K562 (cell line): ENCODE results near the gene OR2V2. TPM values are rescaled to one million over a fixed set of nuclear protein-coding genes. Genes with fewer than 3 reads are reported as not detected.

ENCODE experiments used
- ATAC-seq: fragments of 200-7000 bp; cut with Tn5 transposase; 3 replicates; pipeline ENCODE4 v1.9.1; 2020; ENCODE audit warnings: moderate library complexity
- BruUV-seq: library from RNA; stranded (reverse); fragments of 400-500 nt; replicated peaks from 2 replicates; lab custom pipeline; 2021; lab: Mats Ljungman, UMichigan
- CTCF ChIA-PET: fragments of 300-600 bp; formaldehyde crosslinking; extraction: SDS; loops from one replicate; lab custom pipeline; 2021; ENCODE audit warnings: low intra/inter-chr PET ratio; lab: Yijun Ruan, JAX
- POLR2A ChIA-PET: fragments of 300-600, 350-650 bp; sonication (Branson Sonifier 250); formaldehyde crosslinking; extraction: SDS; loops from one replicate; lab custom pipeline; 2021; ENCODE audit warnings: antibody characterized with exemption, inconsistent platforms; lab: Yijun Ruan, JAX
- DNase-seq, 4 experiments: peaks; one replicate each; pipeline versions ENCODE4 v3.0.0 to v3.0.0-alpha.2; 2011 to 2018; ENCODE audit warnings: low spot score in 3 of 4, mixed read lengths in 3 of 4; ENCODE audit errors: extremely low read depth in 1 of 4
- FAIRE-seq: peaks from 2 replicates; lab custom pipeline; 2011; peaks lifted over from hg19 to GRCh38; lab: Jason Lieb, UNC
- H2AFZ ChIP-seq: 2 replicates; pipeline ENCODE4 v1.6.0; 2011; ENCODE audit warnings: low read depth, low read length, control low read depth, inconsistent platforms
- H3K27ac ChIP-seq: fragments of 200-600 bp; 3 replicates; pipeline ENCODE4 v1.8.0; 2011; ENCODE audit warnings: low read depth, mild to moderate bottlenecking, control low read depth, inconsistent platforms, low read length, moderate library complexity, mixed read lengths; ENCODE audit errors: extremely low read depth
- H3K27me3 ChIP-seq, 2 experiments: fragments of 300-600 bp in 1 of 2; 2 replicates in 1 of 2; 3 replicates in 1 of 2; pipeline versions ENCODE4 v1.6.0 to v1.8.0; 2011; ENCODE audit warnings: inconsistent platforms in 2 of 2, low read length in 2 of 2, mild to moderate bottlenecking in 1 of 2, mixed read lengths in 1 of 2, moderate library complexity in 1 of 2; ENCODE audit not compliant: control insufficient read depth in 2 of 2, insufficient read depth in 2 of 2
- H3K36me3 ChIP-seq: fragments of 300-600 bp; 3 replicates; pipeline ENCODE4 v1.8.0; 2011; ENCODE audit warnings: mild to moderate bottlenecking, low read length, inconsistent platforms; ENCODE audit not compliant: control insufficient read depth, insufficient read depth
- H3K4me1 ChIP-seq, 2 experiments: fragments of 200-600 bp in 1 of 2; replicated peaks in 1 of 2; 2 replicates in 1 of 2; 3 replicates in 1 of 2; pipeline versions ENCODE4 v1.5.1 to v1.8.0; 2011; ENCODE audit warnings: inconsistent platforms in 2 of 2, low read length in 2 of 2, mild to moderate bottlenecking in 1 of 2, mixed read lengths in 1 of 2, moderate library complexity in 1 of 2; ENCODE audit not compliant: control insufficient read depth in 2 of 2, insufficient read depth in 2 of 2
- H3K4me2 ChIP-seq: 2 replicates; pipeline ENCODE4 v1.6.1; 2011; ENCODE audit warnings: low read length, control low read depth, inconsistent platforms, mixed read lengths; ENCODE audit not compliant: insufficient read depth
- H3K4me3 ChIP-seq: fragments of 200-600 bp; sonication (generic), shearing (Covaris generic); 2 replicates; pipeline ENCODE4 v1.5.1; 2016; ENCODE audit warnings: control low read depth, inconsistent platforms
- H3K79me2 ChIP-seq: fragments of 200-600 bp; 3 replicates; pipeline ENCODE4 v1.8.0; 2011; ENCODE audit warnings: low read length, inconsistent platforms; ENCODE audit not compliant: control insufficient read depth, insufficient read depth
- H3K9ac ChIP-seq, 2 experiments: 2 replicates each; pipeline versions ENCODE4 v1.6.0 to v1.6.1; 2011; ENCODE audit warnings: low read depth in 2 of 2, low read length in 2 of 2, control low read depth in 1 of 2, inconsistent platforms in 1 of 2, mild to moderate bottlenecking in 1 of 2, mixed read lengths in 1 of 2; ENCODE audit not compliant: insufficient read depth in 1 of 2
- H3K9me1 ChIP-seq: one replicate; pipeline ENCODE4 v1.6.0; 2011; ENCODE audit warnings: inconsistent platforms, mild to moderate bottlenecking, low read length, moderate library complexity; ENCODE audit not compliant: control insufficient read depth, insufficient read depth
- H3K9me3 ChIP-seq: replicated peaks from 2 replicates; pipeline ENCODE4 v1.5.1; 2011; ENCODE audit warnings: low read depth, low read length, inconsistent platforms; ENCODE audit not compliant: control insufficient read depth, insufficient read depth
- H4K20me1 ChIP-seq: replicated peaks from 2 replicates; pipeline ENCODE4 v1.6.1; 2011; ENCODE audit warnings: low read length, inconsistent platforms, mixed read lengths; ENCODE audit not compliant: control insufficient read depth, insufficient read depth
- ARID4B ChIP-seq: sonication (generic); formaldehyde crosslinking; IDR thresholded peaks from 2 replicates; pipeline ENCODE4 v1.8.0; 2022; ENCODE audit warnings: mild to moderate bottlenecking, missing genetic modification reagents
- BRCA1 ChIP-seq, 2 experiments: fragments of 450-650 bp in 1 of 2; sonication (generic) in 1 of 2; formaldehyde crosslinking in 1 of 2; IDR thresholded peaks; 2 replicates each; pipeline versions ENCODE4 v1.5.0 to v1.6.1; 2017 to 2020; ENCODE audit warnings: mild to moderate bottlenecking in 1 of 2, missing genetic modification reagents in 1 of 2
- FIP1L1 ChIP-seq: fragments of 200-400 bp; formaldehyde crosslinking; IDR thresholded peaks from 2 replicates; pipeline ENCODE4 v1.6.1; 2018; ENCODE audit warnings: mild to moderate bottlenecking, low read depth, low read length; ENCODE audit not compliant: poor library complexity, severe bottlenecking
- FOXA1 ChIP-seq: fragments of 450-650 bp; IDR thresholded peaks from 2 replicates; pipeline ENCODE4 v1.6.1; 2016; ENCODE audit warnings: mild to moderate bottlenecking, borderline replicate concordance
- GTF2B ChIP-seq: IDR thresholded peaks from 2 replicates; pipeline ENCODE4 v1.6.1; 2011; ENCODE audit not compliant: insufficient read length; ENCODE audit errors: extremely low read depth
- HDAC3 ChIP-seq: fragments of 450-650 bp; IDR thresholded peaks from 2 replicates; pipeline ENCODE4 v1.6.1; 2018; ENCODE audit warnings: borderline replicate concordance, mild to moderate bottlenecking, moderate library complexity; ENCODE audit not compliant: partially characterized antibody
- MCM7 ChIP-seq, 2 experiments: fragments of 450-650 bp; IDR thresholded peaks; 2 replicates each; pipeline ENCODE4 v1.6.1; 2016 to 2018
- MECOM ChIP-seq: fragments of 250-450 bp; sonication (Bioruptor Pico); IDR thresholded peaks from 2 replicates; pipeline ENCODE4 v1.8.0; 2022; ENCODE audit warnings: inconsistent platforms
- TAF9B ChIP-seq: fragments of 450-650 bp; IDR thresholded peaks from 2 replicates; pipeline ENCODE4 v1.6.1; 2018; ENCODE audit warnings: mild to moderate bottlenecking; ENCODE audit not compliant: partially characterized antibody
- THAP12 ChIP-seq: fragments of 250-450 bp; sonication (Bioruptor Pico); IDR thresholded peaks from 2 replicates; pipeline ENCODE4 v1.9.0; 2021; ENCODE audit warnings: mild to moderate bottlenecking, inconsistent platforms
- ZBTB12 ChIP-seq: fragments of 250-450 bp; sonication (Bioruptor Pico); IDR thresholded peaks from 2 replicates; pipeline ENCODE4 v1.4.0; 2020
- ZC3H8 ChIP-seq: fragments of 450-650 bp; IDR thresholded peaks from 2 replicates; pipeline ENCODE4 v1.6.1; 2017
- ZNF57 ChIP-seq: fragments of 450-650 bp; formaldehyde crosslinking; IDR thresholded peaks from 2 replicates; pipeline ENCODE4 v1.4.0; 2020; ENCODE audit warnings: mild to moderate bottlenecking, moderate library complexity
- WGBS: fragments of 100-300 bp; shearing (Covaris generic); methylation state at CpG from one replicate; pipeline ENCODE4 v1.1.6; 2016; ENCODE audit warnings: low coverage, mixed read lengths; ENCODE audit not compliant: insufficient coverage; ENCODE audit errors: missing lambda C conversion rate; 5-methylcytosine and 5-hydroxymethylcytosine counted together
- in situ Hi-C: fragments of 300-500 bp; cut with MboI; formaldehyde crosslinking; loops from 4 replicates; pipeline ENCODE4 v1.15.0; 2018; ENCODE audit warnings: inconsistent platforms, mixed read lengths
- intact Hi-C: fragments of 100-400 bp; cut with micrococcal nuclease; formaldehyde crosslinking; loops from 2 replicates; pipeline ENCODE4 v1.14.2; 2022
- polyA plus RNA-seq, 8 experiments: library from polyadenylated mRNA; depleted of rRNA in 4 of 8; stranded (reverse) in 5 of 8; unstranded in 3 of 8; fragments of >200 nt; fragmentation: Nextera tagmentation in 2 of 8; fragmentation: Illumina TruSeq in 1 of 8; extraction: Ambion mirVana in 2 of 8; extraction: Trizol in 1 of 8; gene quantifications; 2 replicates each; pipeline versions ENCODE4 v1.2.1 to v1.2.3, GENCODE V29; 2011 to 2014; ENCODE audit warnings: inconsistent platforms in 1 of 8, missing spikeins in 1 of 8
- total RNA-seq, 7 experiments: library from RNA; depleted of rRNA in 6 of 7; stranded (reverse); fragments of >200 nt in 6 of 7; fragmentation: Illumina TruSeq in 2 of 7; extraction: Trizol in 2 of 7; gene quantifications; 2 replicates each; pipeline versions ENCODE4 v1.2.1 to v1.2.3, GENCODE V29; 2011 to 2021; ENCODE audit warnings: low replicate concordance in 1 of 7

The OR2V2 gene
- total and polyA plus RNA-seq, 9 of the 15 experiments (the other 6 are each of a cell fraction or from before 2014, with no cell fraction given), result 0.01 TPM; not detected in 8

- no peaks in the 10 kb centered on the region; a peak in 1 of 5 replicates for H3K27me3 ChIP-seq
- in situ Hi-C loops (no loop called here), intact Hi-C loops (no loop called here)
- H3K27ac ChIP-seq, result no peak overlapping the region
- CTCF ChIA-PET, result no interaction called here
- no peak for ATAC-seq
- peaks cover 3 to 18% of the 10 kb centered on the region in 2 experiments; a peak in 4 of 5 replicates for H3K4me1 ChIP-seq
- 0 out of 4 replicates have a peak overlapping the region, but pooled peaks of 1 of the 2 experiments have one; percentile 54 for H3K9ac ChIP-seq
- no peaks in the 10 kb centered on the region for H3K36me3 ChIP-seq
- no peaks in the 10 kb centered on the region for H4K20me1 ChIP-seq
- no peak for DNase-seq
- no peak overlapping the region for H3K4me3 ChIP-seq
- POLR2A ChIA-PET, result interaction anchor here (1.0 kb wide), 1 partner anchor 8 kb away, joined by 3 read pairs; no protein-coding TSS in a partner anchor
- no peak overlapping the region for H3K4me2 ChIP-seq
- no peak for FAIRE-seq
- no peaks in the 10 kb centered on the region for H3K79me2 ChIP-seq
- WGBS, result 59% methylated on average over 7 of the region's 8 CpGs
- no peaks in the 10 kb centered on the region for H3K9me3 ChIP-seq
- 0 out of 2 replicates have a peak overlapping the region, but pooled peaks have one; percentile 4 for H2AFZ ChIP-seq
- no peaks in the 10 kb centered on the region for H3K9me1 ChIP-seq
- no TSS peak for BruUV-seq
- TF ChIP-seq ZBTB12 (no peak), MECOM (CRISPR knock-in tag) (no peak), BRCA1 (IDR thresholded peaks at IDR 0.05) (no peak), BRCA1 (CRISPR knock-in tag; IDR thresholded peaks at IDR 0.05) (no peak), GTF2B (no peak), MCM7 (IDR thresholded peaks at IDR 0.05) (no peak), FOXA1 (no peak), ARID4B (no peak), ZC3H8 (no peak), HDAC3 (no peak), THAP12 (CRISPR knock-in tag) (no peak), ZNF57 (CRISPR knock-in tag) (no peak), FIP1L1 (no peak), TAF9B (no peak)
Measured at GRCh38 chr5:181119105-181119504, 28.3 kb upstream of the OR2V2 start.
